ENCODE measurements around the gene TMEM72.

DNA sequence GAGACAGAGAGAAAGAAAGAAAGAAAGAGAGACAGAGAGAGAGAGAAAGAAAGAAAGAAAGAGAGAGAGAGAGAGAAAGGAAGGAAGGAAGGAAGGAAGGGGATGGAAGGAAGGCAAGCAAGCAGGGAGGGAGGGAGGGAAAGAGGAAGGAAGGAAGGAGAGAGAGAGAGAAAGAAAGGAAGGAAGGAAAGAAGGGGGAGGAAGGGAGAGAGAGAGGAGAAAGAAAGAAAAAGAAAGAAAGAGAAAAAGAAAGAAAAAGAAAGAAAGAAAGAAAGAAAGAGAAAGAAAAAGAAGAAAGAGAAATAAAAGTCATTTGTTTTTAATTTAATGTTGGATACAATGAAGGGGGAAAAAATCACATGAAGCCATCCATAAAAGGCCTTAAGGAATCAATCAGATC is 43.8 kb downstream of the TMEM72 start:
- TF ChIP-seq CTCF (conservative IDR thresholded peaks at IDR 0.05; ENCODE audit: low read length): no peak
- TF ChIP-seq EZH2phosphoT487 (IDR thresholded peaks at IDR 0.05; ENCODE audit: borderline replicate concordance): no peak
